WERI-Rb-1 (cell line): ENCODE results near the gene DRAXIN.

ENCODE experiments used
- DNase-seq: peaks from one replicate; pipeline ENCODE4 v3.0.0-alpha.2; 2020
- H3K27ac ChIP-seq: fragments of 250-450 bp; sonication (Bioruptor Pico); 2 replicates; pipeline ENCODE4 v1.5.1; 2020; ENCODE audit warnings: mild to moderate bottlenecking, moderate library complexity
- H3K27me3 ChIP-seq: fragments of 250-450 bp; sonication (Bioruptor Pico); 2 replicates; pipeline ENCODE4 v1.5.1; 2021; ENCODE audit warnings: mild to moderate bottlenecking, low read depth, moderate library complexity; ENCODE audit not compliant: insufficient read depth, severe bottlenecking
- H3K36me3 ChIP-seq: fragments of 250-450 bp; sonication (Bioruptor Pico); 2 replicates; pipeline ENCODE4 v1.5.1; 2020; ENCODE audit warnings: mild to moderate bottlenecking, moderate library complexity
- H3K4me3 ChIP-seq: 2 replicates; pipeline ENCODE4 v1.5.1; 2011; ENCODE audit warnings: low read depth, mild to moderate bottlenecking, control low read depth, low read length
- H3K9me3 ChIP-seq: fragments of 250-450 bp; sonication (Bioruptor Pico); 2 replicates; pipeline ENCODE4 v1.5.1; 2021; ENCODE audit warnings: mild to moderate bottlenecking, moderate library complexity; ENCODE audit not compliant: severe bottlenecking
- CTCF ChIP-seq: IDR thresholded peaks from 2 replicates; pipeline ENCODE4 v1.5.1; 2011; ENCODE audit warnings: low read depth, mild to moderate bottlenecking, control low read depth, inconsistent platforms, low read length

DRAXIN gene

GRCh38 chr1:11733306-11733705 lies 41.8 kb downstream of the DRAXIN start:
- TF ChIP-seq CTCF = no peak
- H3K27ac ChIP-seq = no peak overlapping the region

GRCh38 chr1:11735531-11735853 lies 44.0 kb downstream of the DRAXIN start:
- Histone ChIP-seq H3K27me3 (no peaks in the 10 kb centered on the region), H3K9me3 (no peaks in the 10 kb centered on the region), H3K27ac (peak overlapping the region; percentile 6), H3K36me3 (no peaks in the 10 kb centered on the region), H3K4me3 (peak overlapping the region; percentile 88)
- DNase-seq = no peak
- TF ChIP-seq CTCF = no peak

More at GRCh38 chr1:11733306-11733705, 41.8 kb downstream of the DRAXIN start:
- no peak overlapping the region for H3K4me3 ChIP-seq
- H3K9me3 ChIP-seq = no peaks in the 10 kb centered on the region
- H3K36me3 ChIP-seq = no peaks in the 10 kb centered on the region
- no peaks in the 10 kb centered on the region for H3K27me3 ChIP-seq
- DNase-seq = no peak

- TF ChIP-seq CTCF = no peak
- Histone ChIP-seq H3K27ac (peak within 1 kb of the TSS; percentile 81), H3K4me3 (peak within 1 kb of the TSS; percentile 88), H3K36me3 (no peaks in the 10 kb centered on the region), H3K9me3 (no peaks in the 10 kb centered on the region), H3K27me3 (no peaks in the 10 kb centered on the region)
- DNase-seq = peak; percentile 95
These were observed 44.6 kb downstream of the DRAXIN start, which contains the start of gene AGTRAP for GRCh38 chr1:11735854-11736745. Gene AGTRAP, plus strand, starts transcription at chr1:11736136. Its CDS starts 73 bp downstream, at chr1:11736209.

- Histone ChIP-seq H3K36me3 (no peaks in the 10 kb centered on the region), H3K27me3 (no peaks in the 10 kb centered on the region), H3K9me3 (no peaks in the 10 kb centered on the region), H3K27ac (peak overlapping the region; percentile 81), H3K4me3 (peak overlapping the region; percentile 88)
- TF ChIP-seq CTCF = no peak
- peak; percentile 70 for DNase-seq
These were observed 45.5 kb downstream of the DRAXIN start for GRCh38 chr1:11736746-11737639.

- H3K4me3 ChIP-seq = no peak overlapping the region
- H3K36me3 ChIP-seq = no peaks in the 10 kb centered on the region
- H3K27me3 ChIP-seq = no peaks in the 10 kb centered on the region
- no peak for DNase-seq
- peak overlapping the region; percentile 81; the same call in 1 of the 2 replicates for H3K27ac ChIP-seq
- no peaks in the 10 kb centered on the region for H3K9me3 ChIP-seq
- no peak for TF ChIP-seq CTCF
These were observed 46.6 kb downstream of the DRAXIN start for GRCh38 chr1:11738096-11738495.
